Trophoblast cell (in vitro differentiated cells and primary cell): Measurements from ENCODE around the gene HSPE1.

Experiments used
- DNase-seq, 2 donors: peaks; one replicate each; pipeline ENCODE4 v3.0.0-alpha.2; 2016
- H2AFZ ChIP-seq: 2 replicates; pipeline ENCODE4 v1.6.1; 2013; ENCODE audit warnings: low read length, moderate library complexity, mild to moderate bottlenecking; ENCODE audit not compliant: insufficient read depth, poor library complexity
- H2AK5ac ChIP-seq: 2 replicates; pipeline ENCODE4 v1.6.1; 2013; ENCODE audit warnings: mild to moderate bottlenecking, low read length
- H2BK120ac ChIP-seq: 2 replicates; pipeline ENCODE4 v1.6.1; 2013; ENCODE audit warnings: low read length, mild to moderate bottlenecking, moderate library complexity; ENCODE audit not compliant: insufficient read depth, poor library complexity
- H2BK12ac ChIP-seq: 2 replicates; pipeline ENCODE4 v1.6.1; 2013; ENCODE audit warnings: mild to moderate bottlenecking, low read length, moderate library complexity
- H2BK5ac ChIP-seq: 2 replicates; pipeline ENCODE4 v1.6.1; 2013; ENCODE audit warnings: low read length, low read depth, moderate library complexity, mild to moderate bottlenecking; ENCODE audit not compliant: poor library complexity
- H3K14ac ChIP-seq: 2 replicates; pipeline ENCODE4 v1.6.1; 2013; ENCODE audit warnings: mild to moderate bottlenecking, low read length
- H3K18ac ChIP-seq: 2 replicates; pipeline ENCODE4 v1.6.1; 2013; ENCODE audit warnings: mild to moderate bottlenecking, low read length
- H3K23ac ChIP-seq: 2 replicates; pipeline ENCODE4 v1.6.1; 2013; ENCODE audit warnings: low read length
- H3K27ac ChIP-seq: 2 replicates; pipeline ENCODE4 v1.5.1; 2013; ENCODE audit warnings: low read depth, mild to moderate bottlenecking, inconsistent platforms, low read length, moderate library complexity
- H3K27me3 ChIP-seq: 2 replicates; pipeline ENCODE4 v1.6.1; 2013; ENCODE audit warnings: inconsistent platforms, mild to moderate bottlenecking, low read length, moderate library complexity; ENCODE audit not compliant: insufficient read depth
- H3K36me3 ChIP-seq, 2 experiments: 1 replicate in 1 of 2; 2 replicates in 1 of 2; pipeline ENCODE4 v1.6.1; 2013; ENCODE audit warnings: low read length in 2 of 2, mild to moderate bottlenecking in 2 of 2, moderate library complexity in 1 of 2; ENCODE audit not compliant: insufficient read depth in 2 of 2, control insufficient read depth in 1 of 2
- H3K4ac ChIP-seq: 2 replicates; pipeline ENCODE4 v1.6.1; 2013; ENCODE audit warnings: low read depth, mild to moderate bottlenecking, low read length, moderate library complexity
- H3K4me1 ChIP-seq, 2 experiments: 1 replicate in 1 of 2; 2 replicates in 1 of 2; pipeline ENCODE4 v1.6.1; 2013; ENCODE audit warnings: low read length in 2 of 2, mild to moderate bottlenecking in 2 of 2, moderate library complexity in 1 of 2; ENCODE audit not compliant: insufficient read depth in 2 of 2, control insufficient read depth in 1 of 2
- H3K4me2 ChIP-seq: 2 replicates; pipeline ENCODE4 v1.6.1; 2013; ENCODE audit warnings: inconsistent platforms, mild to moderate bottlenecking, low read length, moderate library complexity
- H3K4me3 ChIP-seq: 2 replicates; pipeline ENCODE4 v1.5.1; 2013; ENCODE audit warnings: mild to moderate bottlenecking, low read depth, low read length, inconsistent platforms
- H3K79me1 ChIP-seq: one replicate; pipeline ENCODE4 v1.6.1; 2013; ENCODE audit warnings: low read length
- H3K79me2 ChIP-seq: 2 replicates; pipeline ENCODE4 v1.6.1; 2013; ENCODE audit warnings: low read length, mild to moderate bottlenecking; ENCODE audit not compliant: control insufficient read depth, insufficient read depth, poor library complexity
- H3K9ac ChIP-seq: 2 replicates; pipeline ENCODE4 v1.6.1; 2013; ENCODE audit warnings: mild to moderate bottlenecking, low read length
- H3K9me3 ChIP-seq: 2 replicates; pipeline ENCODE4 v1.6.1; 2013; ENCODE audit warnings: low read depth, mild to moderate bottlenecking, control low read depth, inconsistent platforms, low read length; ENCODE audit not compliant: insufficient read depth
- H4K12ac ChIP-seq: 2 replicates; pipeline ENCODE4 v1.6.1; 2013; ENCODE audit warnings: low read depth, mild to moderate bottlenecking, low read length, moderate library complexity
- H4K8ac ChIP-seq: 2 replicates; pipeline ENCODE4 v1.6.1; 2013; ENCODE audit warnings: low read depth, mild to moderate bottlenecking, low read length, moderate library complexity
- H4K91ac ChIP-seq: one replicate; pipeline ENCODE4 v1.6.1; 2013; ENCODE audit warnings: low read depth, mild to moderate bottlenecking, low read length, moderate library complexity
- WGBS: extraction: QIAGEN DNeasy Blood & Tissue Kit; methylation state at CpG from one replicate; pipeline ENCODE4 v1.1.7; 2013; ENCODE audit warnings: missing lambda C conversion rate; ENCODE audit not compliant: insufficient read length, insufficient coverage; ENCODE audit errors: extremely low coverage; 5-methylcytosine and 5-hydroxymethylcytosine counted together

Gene HSPE1

DNA sequence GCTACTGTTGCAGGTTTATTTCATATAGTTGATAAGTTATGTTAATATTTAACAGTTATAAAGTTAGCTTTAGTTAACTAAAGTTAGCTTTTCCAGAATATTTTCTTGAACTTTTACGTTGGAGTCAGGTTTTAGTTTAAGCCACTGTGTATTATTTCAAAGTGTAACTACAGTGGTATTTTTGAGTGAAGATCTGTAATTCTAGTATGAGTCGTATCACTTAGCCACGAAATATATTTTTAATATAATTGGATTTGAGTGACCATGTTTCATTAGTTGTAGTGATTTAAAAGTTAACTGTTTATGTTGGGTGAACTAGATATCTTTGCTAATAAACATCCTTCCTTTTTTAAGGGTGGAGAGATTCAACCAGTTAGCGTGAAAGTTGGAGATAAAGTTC is 2.5 kb downstream of the HSPE1 start:
- Histone ChIP-seq H3K9me3 (no peaks in the 10 kb centered on the region), H2AFZ (no peak overlapping the region), H3K4me2 (no peak overlapping the region), H3K36me3 (peaks cover 9 to 11% of the 10 kb centered on the region in 2 experiments), H3K27ac (no peak overlapping the region), H3K79me2 (peaks cover 20% of the 10 kb centered on the region), H4K8ac (no peak overlapping the region), H2BK5ac (no peak overlapping the region), H4K12ac (no peak overlapping the region), H3K18ac (no peak overlapping the region), H3K9ac (no peak overlapping the region), H2BK120ac (no peak overlapping the region), H3K79me1 (peaks cover 14% of the 10 kb centered on the region), H4K91ac (no peak overlapping the region), H3K23ac (no peak overlapping the region), H3K14ac (no peak overlapping the region), H3K4ac (no peak overlapping the region), H2AK5ac (no peak overlapping the region), H3K4me3 (no peak overlapping the region), H3K27me3 (no peaks in the 10 kb centered on the region), H2BK12ac (no peak overlapping the region), H3K4me1 (peaks cover 0 to 3% of the 10 kb centered on the region in 2 experiments)
- no CpG with 5 or more reads among the region's 4 CpGs for WGBS
- no peak for DNase-seq

DNA sequence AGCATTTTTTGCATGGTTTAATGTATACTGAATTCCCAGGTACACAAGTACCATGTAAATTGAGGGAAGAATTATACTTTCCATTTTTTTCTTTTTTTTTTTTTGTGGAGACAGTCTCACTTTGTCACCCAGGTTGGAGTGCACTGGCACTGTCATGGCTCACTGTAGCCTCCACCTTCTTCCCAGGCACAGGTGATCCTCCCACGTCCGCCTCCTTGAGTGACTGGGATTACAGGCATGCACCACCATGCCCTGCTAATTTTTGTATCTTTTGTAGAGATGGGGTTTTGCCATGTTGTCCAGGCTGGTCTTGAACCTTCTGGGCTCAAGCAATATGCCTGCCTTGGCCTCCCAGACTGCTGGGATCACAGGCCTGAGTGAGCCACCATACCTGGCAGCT is 3.8 kb downstream of the HSPE1 start:
- H3K18ac ChIP-seq: no peak overlapping the region
- H3K14ac ChIP-seq: no peak overlapping the region
- peaks cover 15% of the 10 kb centered on the region for H3K79me2 ChIP-seq
- no CpG with 5 or more reads among the region's 2 CpGs for WGBS
- no peak overlapping the region for H3K27ac ChIP-seq
- peaks cover 11% of the 10 kb centered on the region for H3K79me1 ChIP-seq
- no peak overlapping the region for H2AFZ ChIP-seq
- no peaks in the 10 kb centered on the region for H3K9me3 ChIP-seq
- H4K8ac ChIP-seq: no peak overlapping the region
- no peak overlapping the region for H2BK5ac ChIP-seq
- no peak overlapping the region for H4K12ac ChIP-seq
- H3K4me2 ChIP-seq: no peak overlapping the region
- no peak overlapping the region for H2BK120ac ChIP-seq
- no peak overlapping the region for H2BK12ac ChIP-seq
- H3K4ac ChIP-seq: no peak overlapping the region
- no peaks in the 10 kb centered on the region for H3K4me1 ChIP-seq
- no peak overlapping the region for H3K4me3 ChIP-seq
- H4K91ac ChIP-seq: no peak overlapping the region
- no peak overlapping the region for H3K23ac ChIP-seq
- H3K9ac ChIP-seq: no peak overlapping the region
- H3K36me3 ChIP-seq: peaks cover 9 to 11% of the 10 kb centered on the region in 2 experiments
- H2AK5ac ChIP-seq: no peak overlapping the region
- no peaks in the 10 kb centered on the region for H3K27me3 ChIP-seq
- no peak for DNase-seq

DNA sequence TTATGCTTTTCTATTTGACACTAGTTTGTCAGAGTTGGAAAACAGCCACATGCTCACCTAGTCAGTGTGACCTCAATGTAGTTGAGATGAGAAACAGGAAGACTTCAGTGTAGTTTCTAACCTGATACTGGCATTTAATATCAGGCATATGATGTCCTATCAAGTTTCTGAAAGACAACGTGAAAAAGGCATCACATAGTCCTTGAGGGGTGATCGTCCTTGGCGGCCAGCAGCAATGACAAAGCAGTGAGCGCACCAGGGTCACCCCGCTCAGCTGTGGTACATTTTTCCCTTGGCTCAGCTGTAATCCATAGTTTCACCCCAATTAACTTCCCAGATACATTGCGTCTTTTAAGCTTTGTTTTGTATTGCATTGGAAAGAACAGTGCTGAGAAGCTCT is 4.3 kb downstream of the HSPE1 start:
- no peak for DNase-seq
- Histone ChIP-seq H3K27ac (no peak overlapping the region), H3K18ac (no peak overlapping the region), H3K9me3 (no peaks in the 10 kb centered on the region), H3K79me2 (peaks cover 10% of the 10 kb centered on the region), H2BK5ac (no peak overlapping the region), H4K12ac (no peak overlapping the region), H2AFZ (no peak overlapping the region), H3K4me1 (no peaks in the 10 kb centered on the region), H2BK120ac (no peak overlapping the region), H2BK12ac (no peak overlapping the region), H3K36me3 (peaks cover 9 to 11% of the 10 kb centered on the region in 2 experiments), H3K4me2 (no peak overlapping the region), H3K27me3 (no peaks in the 10 kb centered on the region), H4K8ac (no peak overlapping the region), H3K14ac (no peak overlapping the region), H4K91ac (no peak overlapping the region), H3K4me3 (no peak overlapping the region), H3K79me1 (peaks cover 7% of the 10 kb centered on the region), H2AK5ac (no peak overlapping the region), H3K4ac (no peak overlapping the region), H3K23ac (no peak overlapping the region), H3K9ac (no peak overlapping the region)
- no CpG with 5 or more reads among the region's 6 CpGs for WGBS

DNA sequence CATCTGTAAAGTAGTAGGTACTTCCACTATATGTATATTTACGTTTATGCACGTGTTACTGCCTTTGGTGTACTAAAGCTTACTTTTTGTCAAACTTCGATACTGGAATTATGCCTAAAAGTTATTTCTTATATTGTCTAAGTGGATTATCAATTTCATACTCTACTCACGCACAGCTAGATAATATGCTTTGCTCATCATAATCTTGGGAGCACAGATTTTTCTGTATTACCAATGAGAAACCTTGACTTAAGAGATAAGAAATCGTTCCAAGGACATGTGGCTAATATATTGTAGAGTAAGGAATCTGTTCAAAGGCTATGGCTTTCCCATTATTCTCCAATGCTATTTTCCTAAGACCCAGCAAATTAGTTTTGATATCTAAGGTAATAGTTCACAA is 6.5 kb downstream of the HSPE1 start:
- Histone ChIP-seq H3K36me3 (peaks cover 9 to 11% of the 10 kb centered on the region in 2 experiments), H3K4me1 (no peaks in the 10 kb centered on the region), H3K27ac (no peak overlapping the region), H3K14ac (no peak overlapping the region), H3K27me3 (no peaks in the 10 kb centered on the region), H3K79me2 (peaks cover 1% of the 10 kb centered on the region), H3K79me1 (no peaks in the 10 kb centered on the region), H3K4me3 (no peak overlapping the region), H2BK12ac (no peak overlapping the region), H4K91ac (no peak overlapping the region), H3K23ac (no peak overlapping the region), H2AK5ac (no peak overlapping the region), H2BK5ac (no peak overlapping the region), H4K12ac (no peak overlapping the region), H4K8ac (no peak overlapping the region), H3K9ac (no peak overlapping the region), H3K9me3 (no peaks in the 10 kb centered on the region), H2AFZ (no peak overlapping the region), H3K18ac (no peak overlapping the region), H3K4me2 (no peak overlapping the region), H2BK120ac (no peak overlapping the region), H3K4ac (no peak overlapping the region)
- no peak for DNase-seq
- no CpG with 5 or more reads among the region's 5 CpGs for WGBS
